GM18517 (cell line): ENCODE data around the gene DCXR.

Experiments
- ATAC-seq: cut with Tn5 transposase; IDR thresholded peaks from one replicate; pipeline ENCODE4 v1.9.1; 2021; ENCODE audit warnings: mild to moderate bottlenecking, moderate library complexity; ENCODE audit not compliant: unreplicated experiment

The DCXR gene

DNA sequence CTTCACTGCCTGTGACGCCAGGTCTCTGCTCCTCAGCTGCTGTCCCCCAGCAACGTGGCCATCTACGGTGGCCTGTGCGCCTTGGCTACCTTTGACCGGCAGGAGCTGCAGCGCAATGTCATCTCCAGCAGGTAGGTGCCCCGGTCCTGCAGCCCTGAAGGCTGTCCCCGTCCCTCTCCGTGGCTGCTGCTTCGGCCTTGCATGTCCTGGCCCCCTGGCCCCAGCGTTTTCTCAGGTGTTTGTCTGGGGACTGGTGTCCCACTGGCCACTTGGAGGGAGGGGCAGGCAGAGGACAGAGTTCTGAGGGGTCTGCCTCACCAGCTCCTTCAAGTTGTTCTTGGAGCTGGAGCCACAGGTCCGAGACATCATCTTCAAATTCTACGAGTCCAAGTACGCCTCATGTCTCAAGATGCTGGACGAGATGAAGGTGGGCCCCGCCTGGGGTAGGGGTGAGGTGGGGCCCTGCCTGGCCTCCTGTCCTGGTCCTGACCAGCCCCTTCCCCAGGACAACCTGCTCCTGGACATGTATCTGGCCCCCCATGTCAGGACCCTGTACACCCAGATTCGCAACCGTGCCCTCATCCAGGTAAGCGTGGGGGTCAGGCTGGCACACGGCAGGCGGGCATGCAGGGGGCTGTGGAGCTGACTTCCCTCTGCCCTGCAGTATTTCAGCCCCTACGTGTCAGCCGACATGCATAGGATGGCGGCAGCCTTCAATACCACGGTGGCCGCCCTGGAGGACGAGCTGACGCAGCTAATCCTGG lies 18.6 kb upstream of the DCXR start:
- ATAC-seq: no peak

GRCh38 chr17:82055023-82055964 lies 17.8 kb upstream of the DCXR start:
- ATAC-seq: no peak

GRCh38 chr17:82054351-82055022 lies 17.0 kb upstream of the DCXR start:
- ATAC-seq: no peak

DNA sequence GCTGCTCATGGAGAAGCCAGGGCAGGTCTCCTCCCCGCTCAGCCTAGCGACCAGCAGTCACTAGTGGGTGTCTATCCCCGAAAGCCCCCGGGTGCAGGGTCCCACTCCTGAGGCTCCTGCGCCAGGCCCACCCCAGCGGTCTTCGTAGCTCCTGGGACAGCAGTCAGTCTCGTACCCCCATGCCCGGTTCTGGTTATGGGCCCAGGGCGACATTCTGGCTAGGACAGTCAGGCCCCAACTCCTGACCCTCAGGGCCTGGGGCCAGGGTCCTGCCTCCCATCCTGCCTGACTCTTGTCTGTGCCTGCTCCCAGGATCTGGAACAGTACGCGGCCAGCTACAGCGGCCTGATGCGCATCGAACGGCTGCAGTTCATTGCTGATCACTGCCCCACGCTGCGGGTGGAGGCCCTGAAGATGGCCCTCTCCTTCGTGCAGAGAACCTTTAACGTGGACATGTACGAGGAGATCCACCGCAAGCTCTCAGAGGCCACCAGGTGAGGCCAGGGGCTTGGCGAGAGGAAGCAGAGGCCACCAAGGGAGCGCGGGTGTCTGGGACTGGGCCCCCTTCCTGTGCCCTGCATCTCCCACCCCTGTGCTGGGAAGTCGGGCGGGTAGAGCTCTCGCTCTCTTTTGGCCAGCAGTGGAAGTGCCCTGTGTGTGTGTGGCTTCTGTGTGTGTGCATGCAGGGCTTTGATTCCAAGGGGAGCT lies 16.2 kb upstream of the DCXR start:
- no peak for ATAC-seq

DNA sequence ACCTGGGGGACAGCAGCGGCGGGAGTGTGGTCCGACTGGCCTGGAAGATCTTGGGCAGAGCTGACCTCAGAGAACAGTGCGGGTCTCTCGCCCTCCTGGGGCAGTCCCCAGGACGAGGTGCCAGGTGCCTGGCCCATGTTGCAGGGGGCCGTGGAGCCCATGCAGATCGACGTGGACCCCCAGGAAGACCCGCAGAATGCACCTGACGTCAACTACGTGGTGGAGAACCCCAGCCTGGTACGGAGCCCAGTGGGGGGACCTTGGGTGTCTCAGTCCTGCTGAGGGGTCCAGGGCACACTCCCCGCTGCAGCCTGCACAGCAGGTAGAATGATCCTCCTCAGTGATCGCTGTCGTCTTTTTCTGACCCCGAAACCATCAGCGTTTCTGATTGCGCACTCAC lies 15.6 kb upstream of the DCXR start:
- no peak for ATAC-seq

DNA sequence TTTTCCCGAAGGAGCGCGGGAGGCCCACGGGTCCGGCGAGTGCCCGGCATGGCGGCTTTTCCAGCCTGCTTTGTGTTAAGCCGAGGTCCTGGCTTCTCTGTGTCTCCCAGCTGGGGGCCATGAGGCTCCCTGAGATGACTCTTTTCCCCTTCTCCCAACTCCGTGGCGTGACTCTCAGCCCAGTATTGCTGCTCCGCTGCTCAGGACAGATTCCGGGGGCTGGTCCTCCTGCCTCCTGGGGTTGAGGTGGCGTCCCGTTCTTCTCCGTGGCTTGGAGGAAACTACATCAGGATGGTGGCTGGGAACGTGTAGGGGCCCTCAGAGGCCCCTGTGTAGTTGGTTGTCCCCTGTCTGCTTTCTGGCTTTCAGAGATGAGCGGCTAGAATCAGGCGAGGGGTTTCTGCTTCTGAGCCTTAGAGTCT lies 15.2 kb upstream of the DCXR start:
- no peak for ATAC-seq

GRCh38 chr17:82051776-82052637 lies 14.5 kb upstream of the DCXR start, which contains the start of the genes GPS1 and RFNG:
Gene GPS1, plus strand, starts transcription at chr17:82051898. Its CDS starts 34 bp downstream, at chr17:82051932.
Gene RFNG, minus strand, starts transcription at chr17:82051811. Its CDS starts 45 bp downstream, at chr17:82051766.
- no peak for ATAC-seq

DNA sequence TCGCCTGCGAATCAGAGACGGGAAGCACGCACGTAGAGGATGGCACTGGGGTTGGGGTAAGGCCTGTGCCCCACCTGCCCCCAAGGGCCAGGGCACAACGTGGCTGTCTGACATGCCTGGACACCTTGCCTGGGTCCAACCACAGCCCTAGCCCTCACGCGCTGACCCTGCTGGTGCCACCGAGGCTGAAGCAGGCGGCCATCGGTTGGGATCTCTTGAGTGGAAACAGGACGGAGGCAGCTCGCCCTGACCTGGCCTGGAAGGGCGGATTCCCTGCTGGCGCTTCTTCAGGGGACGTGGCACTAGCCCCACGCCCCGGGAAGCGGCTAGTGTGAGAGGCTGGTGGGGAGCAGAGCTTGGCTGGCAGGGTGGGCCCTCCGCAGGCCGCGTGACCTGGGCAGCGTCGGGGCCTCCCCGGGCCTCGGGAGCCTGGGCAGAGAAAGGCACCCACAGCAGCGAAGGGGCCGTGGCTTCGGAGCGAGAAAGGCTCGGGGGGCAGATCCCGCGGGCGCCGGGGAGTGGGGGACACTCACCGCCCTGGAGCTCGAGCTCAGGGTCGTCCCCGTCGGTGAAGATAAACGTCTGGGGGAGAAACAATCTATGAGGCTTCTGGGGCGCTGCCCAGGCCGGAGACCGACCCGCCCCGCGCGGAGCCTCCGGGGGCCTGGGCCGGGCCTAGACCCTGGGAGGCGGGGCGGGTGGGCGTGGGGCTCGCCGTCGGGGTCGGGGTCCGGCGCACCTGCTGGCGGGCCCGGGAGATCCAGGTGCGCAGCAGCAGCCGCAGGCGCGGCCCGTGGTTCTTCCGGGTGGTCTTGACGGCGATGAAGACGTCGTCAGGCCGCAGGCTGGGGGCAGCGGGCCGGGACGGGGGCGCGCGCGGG lies 13.5 kb upstream of the DCXR start:
- no peak for ATAC-seq

- ATAC-seq: no peak
These were observed 12.8 kb upstream of the DCXR start for GRCh38 chr17:82050152-82050760.

DNA sequence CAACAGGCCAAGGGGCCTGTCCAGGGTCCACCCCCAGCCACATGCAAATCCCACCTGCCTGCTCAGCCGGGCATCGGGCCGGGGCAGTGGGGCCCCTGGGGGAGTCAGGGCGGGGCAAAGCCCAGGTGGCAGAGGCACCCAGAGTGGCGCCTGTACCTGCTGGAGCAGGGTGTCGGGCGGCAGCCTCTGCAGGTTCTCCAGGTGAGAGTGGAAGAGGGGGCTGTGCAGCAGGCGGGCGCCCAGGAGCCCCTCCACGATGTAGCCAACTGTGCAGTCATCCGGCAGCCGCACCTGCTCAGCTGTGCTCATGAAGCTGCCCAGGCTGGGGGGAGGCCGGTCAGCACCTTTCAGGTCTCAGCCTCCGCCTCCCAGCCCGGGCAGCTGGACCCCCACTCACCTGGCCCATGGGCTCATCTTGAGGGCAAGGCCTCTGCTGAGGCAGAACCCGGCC lies 12.0 kb upstream of the DCXR start:
- ATAC-seq: no peak

GRCh38 chr17:82049106-82049505 lies 11.6 kb upstream of the DCXR start:
- no peak for ATAC-seq

DNA sequence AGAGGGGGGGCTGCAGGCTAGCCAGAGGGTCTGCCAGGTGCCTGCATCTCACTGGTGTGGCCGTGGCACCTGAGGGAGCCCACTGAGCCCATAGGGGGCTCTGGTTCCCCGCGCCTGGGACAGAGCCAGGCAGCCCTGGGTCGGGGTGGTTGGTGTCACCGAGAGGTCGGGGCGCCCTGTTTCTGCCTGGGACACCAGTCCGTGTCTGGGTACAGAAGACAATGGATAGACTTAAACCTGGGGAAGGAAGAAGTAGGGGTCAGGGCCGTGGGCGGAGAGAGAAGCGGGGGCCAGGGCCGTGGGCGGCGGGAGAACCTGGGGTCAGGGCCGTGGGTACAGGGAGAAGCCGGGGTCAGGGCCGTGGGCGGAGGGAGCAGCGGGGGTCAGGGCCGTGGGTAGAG lies 11.1 kb upstream of the DCXR start:
- no peak for ATAC-seq

DNA sequence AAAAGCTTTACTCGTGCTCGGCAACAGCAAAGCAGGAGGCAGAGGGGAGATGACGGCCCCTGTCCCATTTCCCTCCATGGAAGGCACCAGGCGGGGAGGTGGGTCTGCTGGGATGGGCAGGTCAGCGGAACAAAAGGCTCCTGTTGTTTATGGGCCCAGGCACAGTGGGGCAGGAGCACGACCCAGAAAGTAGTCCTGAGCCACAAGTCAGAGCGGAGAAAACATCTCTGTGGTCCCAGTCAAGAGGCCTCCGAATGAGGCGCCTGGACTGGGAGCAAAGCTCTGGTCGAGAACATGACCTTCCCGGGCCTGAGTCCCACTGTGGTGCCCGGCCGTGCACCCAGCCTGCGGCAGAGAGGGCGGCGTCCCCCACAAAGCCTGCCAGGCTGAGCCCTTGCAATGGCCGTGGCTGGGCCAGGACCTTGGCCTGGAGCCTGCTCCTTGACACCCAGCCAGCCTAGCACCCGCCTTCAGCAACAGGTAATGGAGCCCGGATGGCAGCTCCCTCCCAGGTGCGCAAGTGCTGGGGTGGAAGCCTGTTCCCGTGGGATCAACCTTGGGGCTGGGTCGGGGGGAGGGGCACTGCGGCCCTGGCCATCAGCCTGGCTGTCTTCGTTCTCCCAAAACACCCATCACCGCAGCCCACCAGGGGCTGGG lies 10.5 kb upstream of the DCXR start:
- ATAC-seq: no peak

- ATAC-seq: no peak
These were observed 9.9 kb upstream of the DCXR start for GRCh38 chr17:82047379-82047778.

DNA sequence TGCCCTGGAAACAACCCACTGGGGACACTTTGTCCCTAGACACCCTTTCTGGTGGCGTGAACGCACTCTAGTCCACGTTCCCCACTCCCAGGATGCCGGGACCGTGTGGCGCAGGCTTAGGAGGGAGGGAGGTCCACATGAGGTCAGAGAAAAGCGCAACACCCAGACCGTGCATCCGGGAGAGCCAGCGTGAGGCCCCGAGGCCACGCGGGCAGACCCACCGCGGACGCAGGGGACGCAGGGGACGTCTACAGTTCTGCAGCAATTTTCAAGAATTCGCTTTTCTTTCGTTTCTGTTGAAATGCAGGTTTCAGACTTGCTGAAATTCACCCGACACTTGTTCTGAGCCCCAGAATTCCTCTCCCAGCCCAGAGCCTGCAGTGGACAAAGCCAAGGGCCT lies 9.4 kb upstream of the DCXR start:
- ATAC-seq: no peak

DNA sequence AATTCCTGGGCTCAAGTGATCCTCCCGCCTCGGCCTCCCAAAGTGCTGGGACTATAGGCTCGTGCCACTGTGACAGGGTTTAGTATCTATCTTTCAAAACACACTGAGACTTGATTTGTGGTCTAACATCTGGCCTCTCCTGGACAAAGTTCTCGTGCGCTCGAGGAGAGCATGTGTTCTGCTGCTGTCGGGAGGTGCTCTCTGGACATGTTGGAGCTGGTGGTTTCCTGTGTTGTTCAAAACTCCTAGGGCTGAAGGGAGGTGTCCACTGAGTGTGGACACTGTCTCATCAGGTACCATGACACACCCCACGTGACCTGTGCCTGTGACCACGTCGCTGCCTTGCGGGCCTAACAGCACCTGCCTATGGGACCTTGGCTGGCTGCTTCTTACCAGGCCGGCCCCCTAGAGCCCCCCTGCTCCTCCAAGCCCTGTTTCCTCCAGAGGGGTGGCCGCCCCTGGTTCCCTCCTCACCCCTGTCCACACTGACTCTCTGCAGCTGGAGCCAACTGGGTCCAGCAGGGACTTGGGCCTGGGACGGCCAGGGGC lies 8.5 kb upstream of the DCXR start:
- no peak for ATAC-seq

DNA sequence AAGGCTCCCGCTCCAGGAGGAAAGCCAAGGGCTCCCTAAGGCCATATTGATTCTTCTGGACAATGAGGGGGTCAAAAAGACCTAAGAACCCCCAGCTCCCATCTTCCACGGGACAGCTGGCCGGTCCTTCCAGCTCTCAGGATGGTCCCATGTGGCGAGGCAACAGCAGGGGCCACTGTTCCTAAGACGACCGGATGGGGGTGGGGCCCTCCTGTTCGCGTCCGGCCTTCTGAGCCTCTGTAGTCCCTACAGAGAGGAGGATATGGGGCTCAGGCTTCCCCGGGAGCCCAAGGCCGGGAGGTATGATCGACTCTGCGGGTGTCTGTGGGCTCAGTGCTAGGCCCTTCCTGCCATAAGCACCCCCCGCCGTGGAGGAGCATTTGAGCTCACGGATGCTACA lies 6.0 kb upstream of the DCXR start:
- ATAC-seq: no peak
